ENCODE results near the gene RSBN1.
"Not testable (repeated sequence)": the region's sequence is repeated elsewhere in the genome, so short reads cannot be mapped to it uniquely, and the experiment has no call there.

The RSBN1 gene

GRCh38 chr1:113782406-113782805 is 29.9 kb downstream of the RSBN1 start:
- DNase-seq (ENCODE audit: low read depth in 3 of 3) = no peak

- no peak for DNase-seq (ENCODE audit: low read depth in 3 of 3)
These were observed 31.7 kb downstream of the RSBN1 start for GRCh38 chr1:113780374-113781146.

DNA sequence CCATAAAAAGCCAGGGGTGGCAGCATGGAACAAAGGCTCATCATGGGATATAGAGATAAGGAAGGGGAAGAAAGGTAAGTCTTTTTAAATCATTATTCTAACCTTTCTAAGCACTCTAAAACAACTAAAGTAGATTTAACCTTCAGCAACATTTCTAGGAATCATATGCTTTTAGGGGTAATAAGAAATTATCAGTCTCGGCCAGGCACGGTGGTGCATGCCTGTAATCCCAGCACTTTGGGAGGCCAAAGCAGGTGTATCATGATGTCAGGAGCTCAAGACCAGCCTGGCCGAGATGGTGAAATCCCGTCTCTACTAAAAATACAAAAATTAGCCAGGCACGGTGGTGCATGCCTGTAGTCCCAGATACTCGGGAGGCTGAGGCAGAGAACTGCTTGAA is 32.7 kb downstream of the RSBN1 start:
- DNase-seq (ENCODE audit: low read depth in 3 of 3) = no peak

- no peak for DNase-seq (ENCODE audit: low read depth in 3 of 3)
These were observed 34.7 kb downstream of the RSBN1 start for GRCh38 chr1:113777561-113777960.

GRCh38 chr1:113770031-113770430 is 42.2 kb downstream of the RSBN1 start:
- no peak for DNase-seq (ENCODE audit: low read depth in 3 of 3)

DNA sequence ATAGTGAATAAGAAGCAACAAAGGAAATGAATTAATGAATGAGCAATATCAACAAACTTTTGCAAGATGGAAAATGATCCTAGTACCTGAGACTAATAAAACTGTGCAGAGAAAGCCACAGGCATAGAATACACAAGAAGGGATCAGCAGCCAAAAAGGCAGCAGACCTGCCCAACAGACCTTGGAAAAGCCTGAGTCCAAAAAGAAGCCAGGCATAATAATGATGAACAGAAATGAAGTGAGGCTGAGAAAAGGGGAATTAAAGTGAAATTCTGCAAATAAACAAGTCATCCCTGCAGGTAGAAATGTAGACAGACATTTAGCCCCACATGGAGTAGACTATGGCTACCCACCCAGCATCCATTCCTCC is 42.7 kb downstream of the RSBN1 start:
- DNase-seq (ENCODE audit: low read depth in 3 of 3) = no peak

- DNase-seq (ENCODE audit: low read depth in 3 of 3) = no peak
These were observed 43.2 kb downstream of the RSBN1 start for GRCh38 chr1:113768916-113769600.

- DNase-seq (ENCODE audit: low read depth in 3 of 3) = no peak
These were observed 46.7 kb downstream of the RSBN1 start for GRCh38 chr1:113765306-113766230.

DNA sequence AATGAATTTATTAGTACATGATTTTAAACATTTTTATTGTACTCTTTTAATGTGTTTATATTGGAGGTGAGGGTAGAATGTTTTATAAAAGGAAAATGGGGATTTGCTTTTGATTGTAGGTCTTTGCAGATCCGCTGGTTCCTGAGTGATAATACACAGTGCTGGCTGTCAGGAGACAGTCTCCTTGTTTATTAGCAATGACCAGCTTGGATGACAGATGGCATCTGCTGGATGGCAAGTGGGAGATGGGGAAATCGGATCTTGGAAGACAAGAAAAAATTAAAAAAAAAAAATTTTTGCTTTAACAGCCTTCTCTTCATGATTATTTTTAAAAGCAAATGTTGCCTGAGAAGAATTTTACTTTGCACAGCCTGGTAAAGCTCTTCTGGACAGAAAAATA is 48.6 kb downstream of the RSBN1 start:
- DNase-seq (ENCODE audit: low read depth in 3 of 3) = no peak

GRCh38 chr1:113761937-113762336 is 50.3 kb downstream of the RSBN1 start:
- DNase-seq (ENCODE audit: low read depth in 3 of 3) = no peak

DNA sequence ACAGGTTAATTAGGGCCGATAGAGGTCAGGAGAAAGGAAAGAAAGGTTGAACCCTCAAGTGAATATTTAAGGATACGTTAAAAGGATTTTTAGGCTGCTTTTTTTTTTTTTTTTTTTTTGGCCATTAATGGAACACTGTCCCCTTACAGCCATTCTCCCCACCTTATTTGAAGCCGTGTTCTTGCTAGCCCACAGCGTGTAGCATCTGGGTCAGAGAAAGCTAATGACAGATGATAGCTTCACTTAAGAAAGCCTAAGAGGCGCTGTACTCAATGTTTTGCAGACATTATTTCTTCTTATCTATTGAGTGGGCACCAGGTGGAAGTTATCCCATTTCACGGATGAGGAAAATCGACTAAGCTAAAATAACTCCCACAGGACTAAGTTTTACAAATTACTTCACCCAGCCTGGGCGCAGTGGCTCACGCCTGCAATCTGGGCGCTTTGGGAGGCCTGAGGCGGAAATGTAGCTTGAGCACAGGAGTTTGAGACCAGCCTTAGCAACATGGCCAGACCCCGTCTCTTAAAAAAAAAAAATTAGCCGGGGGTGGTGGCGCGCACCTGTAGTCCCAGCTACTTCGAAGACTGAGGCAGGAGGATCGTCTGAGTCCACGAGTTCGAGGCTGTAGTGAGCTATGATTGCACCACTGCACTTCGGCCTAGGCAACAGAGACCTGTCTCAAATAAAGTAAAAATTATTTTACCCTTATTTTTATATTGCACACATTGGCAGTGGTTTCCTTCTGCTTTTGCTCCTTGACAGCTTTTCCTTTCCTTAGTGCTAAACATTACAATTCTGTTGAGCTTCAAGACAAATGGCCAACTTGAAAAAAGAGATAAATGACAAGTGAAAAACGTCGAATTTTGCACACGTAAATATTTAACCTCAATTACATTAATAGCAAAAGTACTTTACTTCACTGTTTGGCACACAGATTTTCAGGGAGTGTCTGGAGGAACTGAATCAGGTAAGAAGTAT is 51.9 kb downstream of the RSBN1 start:
- DNase-seq (ENCODE audit: low read depth in 3 of 3) = no peak

DNA sequence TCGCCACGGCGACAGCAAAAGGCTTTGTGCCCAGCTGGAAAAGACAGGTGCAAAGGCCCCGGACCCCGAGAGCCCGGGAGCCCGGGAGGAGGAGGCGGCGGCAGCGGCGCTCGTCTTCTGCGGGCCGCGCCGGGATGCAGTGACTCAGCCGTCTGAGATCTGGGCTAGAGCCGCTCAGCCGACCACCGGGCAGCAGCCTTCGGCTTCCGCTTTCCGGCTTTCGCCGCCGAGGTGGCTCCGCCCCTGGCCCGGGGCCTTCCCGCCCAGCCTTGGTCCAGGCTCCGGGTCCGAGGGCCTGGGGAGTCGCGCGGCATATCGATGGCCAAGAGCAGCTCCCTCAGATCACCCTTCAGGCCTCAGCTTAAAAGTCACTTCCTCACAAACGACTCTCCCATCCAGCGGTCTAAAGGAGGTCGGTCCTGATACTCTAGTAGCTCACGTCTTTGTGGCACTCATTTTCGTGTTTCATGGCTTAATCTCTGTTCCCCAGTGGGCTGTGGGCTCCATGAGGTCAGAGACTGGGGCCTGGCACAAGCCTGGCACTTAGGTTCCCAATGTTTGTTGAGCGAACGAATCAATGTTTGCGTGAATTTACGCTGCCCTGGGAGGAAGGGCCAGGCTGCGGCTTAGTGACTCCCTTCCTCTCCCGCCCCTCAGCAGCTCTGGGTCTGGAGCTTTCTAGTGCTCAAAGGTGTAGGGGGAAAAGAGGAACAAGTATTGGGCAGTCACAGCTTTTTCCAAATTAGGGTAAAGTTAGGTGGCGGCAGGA is 52.8 kb downstream of the RSBN1 start, which contains the start of gene PHTF1:
Gene PHTF1, minus strand, starts transcription at position 154 of the 769 bp plus-strand sequence. CDS start 783 bp downstream, outside the sequence.
- peak in 2 of 3 donors; percentile 22 to 35 for DNase-seq (ENCODE audit: low read depth in 3 of 3)

DNA sequence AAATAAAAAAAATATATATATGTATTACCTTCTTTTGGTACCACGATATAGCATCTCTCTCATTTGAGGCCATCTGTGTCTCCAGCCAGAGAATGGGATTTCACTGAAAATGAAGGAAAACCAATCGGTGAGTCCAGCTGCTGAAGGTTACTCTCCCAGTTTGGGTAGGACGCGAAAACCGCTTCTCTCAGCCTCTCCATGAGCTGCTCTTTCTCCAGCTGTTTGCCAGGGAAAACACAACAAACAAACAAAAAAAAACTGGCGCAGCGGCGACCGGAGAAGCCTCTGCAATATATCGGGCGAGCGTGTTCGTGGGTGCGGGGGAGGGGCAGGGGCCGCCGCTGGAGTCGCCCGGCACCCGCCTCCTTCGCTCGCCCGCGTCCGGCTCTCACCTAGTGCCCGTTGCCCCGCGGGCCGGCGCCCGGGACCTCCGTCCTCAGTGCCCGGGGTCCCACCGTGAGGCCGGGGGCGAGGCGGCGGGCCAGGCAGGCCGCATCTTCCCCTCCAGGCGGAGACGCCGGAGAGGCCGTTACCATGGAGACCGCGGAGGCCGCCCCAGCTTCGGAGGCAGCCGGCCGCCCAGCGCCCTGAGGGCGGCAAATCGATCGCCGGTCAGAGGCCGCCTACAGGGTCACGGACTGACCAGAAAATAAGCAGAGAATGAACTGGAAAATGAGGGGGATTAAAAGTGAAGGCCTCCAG is 53.5 kb downstream of the RSBN1 start:
- peak; percentile 21 to 57 (median 26) for DNase-seq (ENCODE audit: low read depth in 3 of 3)

- DNase-seq (ENCODE audit: low read depth in 3 of 3) = no peak
These were observed 55.8 kb downstream of the RSBN1 start for GRCh38 chr1:113756461-113756860.

GRCh38 chr1:113753333-113753732 is 58.9 kb downstream of the RSBN1 start:
- not testable (repeated sequence) for DNase-seq (ENCODE audit: low read depth in 3 of 3)

DNA sequence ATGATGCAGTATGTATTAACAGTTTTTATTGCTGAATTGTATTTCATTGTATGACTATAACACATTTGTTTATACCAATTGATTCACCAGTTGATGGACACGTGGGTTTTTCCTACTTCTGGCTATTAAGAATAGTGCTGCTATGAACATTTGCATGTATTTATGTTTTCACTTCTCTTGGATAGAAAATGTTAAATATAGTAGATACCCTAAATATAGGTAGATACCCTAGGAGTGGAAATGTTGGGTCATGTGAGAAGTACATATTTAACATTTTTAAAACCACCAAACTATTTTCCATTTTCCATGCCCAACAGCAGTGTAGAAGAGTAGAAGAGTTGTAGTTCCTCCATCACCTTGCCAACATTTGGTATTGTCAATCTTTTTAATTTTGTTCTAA is 60.8 kb downstream of the RSBN1 start:
- no peak for DNase-seq (ENCODE audit: low read depth in 3 of 3)

- no peak for DNase-seq (ENCODE audit: low read depth in 3 of 3)
These were observed 61.2 kb downstream of the RSBN1 start for GRCh38 chr1:113751114-113751513.

GRCh38 chr1:113749402-113749801 is 62.9 kb downstream of the RSBN1 start:
- DNase-seq (ENCODE audit: low read depth in 3 of 3) = no peak

GRCh38 chr1:113747376-113747775 is 64.9 kb downstream of the RSBN1 start:
- DNase-seq (ENCODE audit: low read depth in 3 of 3) = no peak

DNA sequence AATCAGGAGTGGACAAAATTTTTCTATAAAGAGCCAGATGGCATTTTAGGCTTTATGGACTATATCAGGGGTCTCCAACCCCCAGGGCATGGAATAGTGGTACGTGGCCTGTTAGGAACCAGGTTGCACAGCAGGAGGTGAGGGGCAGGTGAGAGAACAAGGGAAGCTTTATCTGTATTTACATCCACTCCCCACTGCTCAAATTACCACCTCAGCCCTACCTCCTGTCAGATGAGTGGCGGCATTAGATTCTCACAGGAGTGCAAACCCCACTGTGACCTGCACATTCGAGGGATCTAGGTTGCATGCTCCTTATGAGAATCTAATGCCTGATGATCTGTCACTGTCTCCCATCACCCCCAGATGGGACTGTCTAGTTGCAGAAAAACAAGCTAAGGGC is 66.9 kb downstream of the RSBN1 start:
- DNase-seq (ENCODE audit: low read depth in 3 of 3) = no peak

Measured in stimulated activated CD4-positive, alpha-beta T cell treated with anti-CD3 and anti-CD28 coated beads, TNF-alpha, amount 100 ng/mL, for 48 hours (primary cell).